HG03460 (cell line): ENCODE results near the gene GLCE.

Source experiments
- ATAC-seq: cut with Tn5 transposase; IDR thresholded peaks from one replicate; pipeline ENCODE4 v1.9.1; 2021; ENCODE audit not compliant: unreplicated experiment

Gene GLCE

DNA sequence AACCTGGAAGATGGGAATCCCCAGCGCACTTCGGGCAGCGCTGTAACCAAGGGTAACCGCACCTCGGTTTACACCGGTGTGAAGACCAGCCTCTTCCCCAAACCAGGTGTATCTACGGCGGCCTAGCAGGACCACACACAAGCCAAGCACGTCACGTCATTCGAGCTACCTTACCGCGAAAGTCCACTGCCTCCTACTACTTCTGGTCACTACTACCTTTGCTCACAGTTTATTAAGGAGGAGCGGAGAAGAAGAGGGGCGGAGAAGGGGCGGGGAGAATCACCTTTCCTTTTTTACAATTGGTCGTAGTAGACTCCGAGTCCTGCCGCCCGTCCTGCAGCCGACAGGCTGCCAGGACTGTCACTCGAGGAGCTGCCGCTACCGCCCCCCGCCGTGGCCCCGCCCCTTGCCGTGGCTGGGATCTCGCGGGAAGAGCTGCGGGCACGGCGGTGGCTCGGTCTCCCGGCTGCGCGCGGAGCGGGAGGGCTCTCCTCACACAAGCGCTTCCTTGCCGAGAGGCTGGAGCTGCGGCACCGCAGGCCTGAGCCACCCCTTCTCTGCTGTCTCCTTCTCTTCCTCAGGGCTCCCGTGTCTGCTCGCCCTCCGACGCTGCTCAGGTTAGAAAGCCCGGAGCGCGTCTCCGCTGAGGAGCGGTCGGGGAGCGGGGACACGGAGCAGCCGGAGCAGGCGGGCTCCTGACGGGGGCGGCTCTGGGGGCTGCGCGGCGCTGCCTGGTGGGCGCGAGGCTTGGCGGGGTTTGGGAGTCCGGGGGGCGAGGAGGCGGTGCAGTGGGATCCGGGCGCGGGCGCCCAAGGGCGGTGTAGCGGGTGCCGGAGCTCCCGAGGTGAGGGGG, at the start of gene GLCE:
TSS of gene GLCE (plus strand) at position 495 of the 853 bp plus-strand sequence. CDS start 95,172 bp downstream, outside the sequence.
- ATAC-seq = peak; percentile 93

DNA sequence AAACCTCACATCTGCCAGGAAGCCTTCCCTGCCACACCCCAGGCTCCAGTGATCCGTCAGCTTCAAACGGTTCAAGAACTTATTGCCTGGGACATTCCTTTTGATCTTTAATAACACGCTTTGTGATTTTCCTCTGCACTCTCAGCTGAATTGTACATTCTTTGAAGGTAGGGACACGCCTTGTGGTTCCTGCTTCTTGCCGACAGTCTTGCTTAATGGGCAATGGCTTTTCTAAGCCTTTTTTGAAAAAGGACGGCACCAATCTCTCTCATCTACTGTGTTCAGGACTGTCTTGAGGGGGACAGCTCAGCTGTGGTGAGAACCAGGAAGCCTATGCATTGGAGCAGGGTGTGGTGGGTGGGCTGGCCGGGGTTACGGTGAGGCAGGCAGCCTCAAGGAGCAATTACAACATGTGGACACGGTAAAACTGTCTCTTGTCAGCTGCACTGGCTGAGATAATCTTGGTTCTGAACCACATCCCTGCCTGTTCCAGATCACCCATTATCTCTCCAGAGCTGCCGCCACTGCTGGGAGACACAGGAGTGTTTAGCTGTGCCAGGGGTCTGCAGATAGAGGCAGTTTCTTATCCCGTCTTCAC, 46.0 kb upstream of the GLCE start:
- ATAC-seq = no peak

DNA sequence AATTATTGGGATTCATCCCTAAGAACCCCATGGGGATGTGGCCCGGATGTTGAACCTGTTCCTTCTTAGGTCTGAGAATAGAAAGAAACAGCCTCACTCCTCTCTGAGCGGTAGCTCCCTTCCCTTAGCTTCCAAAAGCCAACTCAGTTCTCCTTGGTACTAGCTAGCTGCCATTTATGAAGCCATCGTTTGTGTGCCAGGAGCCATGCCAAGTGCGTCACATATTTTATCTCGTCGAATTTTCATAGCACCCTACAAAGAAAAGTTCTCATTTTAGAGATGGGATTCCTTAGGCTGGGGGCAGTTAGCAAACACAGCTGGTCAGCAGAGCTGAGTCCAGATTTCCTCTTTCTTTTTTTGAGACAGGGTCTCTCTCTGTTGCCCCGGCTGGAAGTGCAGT, 45.4 kb upstream of the GLCE start:
- ATAC-seq = no peak

DNA sequence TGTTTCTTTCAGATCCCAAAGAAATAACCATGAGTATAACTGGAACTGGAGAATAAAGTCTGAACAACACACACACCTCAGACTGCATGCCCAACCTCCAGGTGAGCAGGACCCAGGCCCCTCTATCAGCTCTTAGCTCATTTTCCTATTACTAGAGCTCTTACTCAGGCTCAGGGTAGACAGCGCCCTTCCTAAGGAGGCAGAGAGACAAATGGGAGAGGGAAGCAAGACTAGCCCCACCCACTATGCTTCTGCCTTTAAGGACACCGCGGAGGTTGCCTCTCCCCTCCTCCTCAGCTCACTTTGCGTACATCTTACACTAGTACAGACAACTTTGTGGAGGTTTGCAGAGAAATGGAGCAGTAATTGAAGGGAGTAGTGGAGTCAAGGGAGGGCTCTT, 44.0 kb upstream of the GLCE start:
- no peak for ATAC-seq

DNA sequence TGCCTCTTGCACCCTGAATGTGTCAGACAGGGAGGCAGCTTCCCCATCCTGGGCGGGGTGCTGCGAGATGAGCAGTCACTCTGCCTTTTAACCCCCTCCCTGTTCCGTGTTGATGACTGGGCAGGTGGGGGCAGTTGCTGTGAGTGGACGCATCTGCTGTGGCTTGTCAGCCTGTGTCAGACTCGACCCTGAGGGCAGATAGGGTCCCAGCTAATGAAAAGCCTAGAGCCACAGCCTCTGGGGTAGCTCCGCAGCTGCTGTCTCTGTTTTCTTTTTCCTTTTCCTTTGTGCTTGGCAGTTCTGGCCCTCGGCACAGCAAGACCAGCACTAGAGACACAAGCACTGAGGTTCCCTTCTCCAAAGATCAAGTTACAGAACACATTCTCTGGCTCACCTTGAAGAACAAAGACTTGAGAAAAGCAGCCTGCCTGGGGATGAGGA, 43.0 kb upstream of the GLCE start:
- no peak for ATAC-seq

DNA sequence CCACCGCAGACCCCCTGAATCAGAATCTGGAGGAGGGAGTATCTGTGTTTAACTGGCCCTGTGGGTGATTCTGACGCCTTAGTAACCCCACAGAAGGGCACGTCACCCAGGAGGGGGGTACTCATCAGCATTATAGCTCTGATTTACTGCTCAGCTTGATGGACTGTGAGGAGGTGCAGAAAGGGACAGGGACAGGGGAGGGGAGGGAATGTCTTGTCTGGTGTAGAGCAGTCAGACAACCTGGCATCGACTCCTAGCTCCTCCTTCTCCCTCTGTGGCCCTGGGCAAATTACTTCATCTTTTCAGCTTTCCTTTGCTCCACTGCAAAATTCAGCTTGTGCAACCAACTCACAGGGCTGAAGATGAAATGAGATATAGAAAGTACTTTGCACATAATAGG, 42.3 kb upstream of the GLCE start:
- ATAC-seq = no peak

DNA sequence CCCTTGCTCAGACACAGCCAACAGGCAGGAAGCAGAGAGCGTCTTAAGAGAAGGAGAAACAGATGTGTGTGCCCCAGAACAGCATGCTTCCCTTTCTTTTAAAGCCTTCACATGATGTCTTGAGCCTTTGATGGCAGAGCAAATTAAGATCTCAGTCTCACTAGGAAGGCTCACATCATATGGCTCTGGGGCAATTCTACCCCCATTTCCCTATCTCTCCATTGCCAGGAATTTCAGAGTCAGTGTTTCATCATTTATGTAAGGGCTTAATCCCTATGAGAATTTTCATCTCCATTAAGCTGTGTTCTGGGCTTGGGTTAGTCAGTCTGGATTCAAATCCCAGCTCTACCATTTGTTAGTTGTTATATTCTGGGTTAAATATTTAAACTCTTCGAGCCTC, 41.4 kb upstream of the GLCE start:
- no peak for ATAC-seq

DNA sequence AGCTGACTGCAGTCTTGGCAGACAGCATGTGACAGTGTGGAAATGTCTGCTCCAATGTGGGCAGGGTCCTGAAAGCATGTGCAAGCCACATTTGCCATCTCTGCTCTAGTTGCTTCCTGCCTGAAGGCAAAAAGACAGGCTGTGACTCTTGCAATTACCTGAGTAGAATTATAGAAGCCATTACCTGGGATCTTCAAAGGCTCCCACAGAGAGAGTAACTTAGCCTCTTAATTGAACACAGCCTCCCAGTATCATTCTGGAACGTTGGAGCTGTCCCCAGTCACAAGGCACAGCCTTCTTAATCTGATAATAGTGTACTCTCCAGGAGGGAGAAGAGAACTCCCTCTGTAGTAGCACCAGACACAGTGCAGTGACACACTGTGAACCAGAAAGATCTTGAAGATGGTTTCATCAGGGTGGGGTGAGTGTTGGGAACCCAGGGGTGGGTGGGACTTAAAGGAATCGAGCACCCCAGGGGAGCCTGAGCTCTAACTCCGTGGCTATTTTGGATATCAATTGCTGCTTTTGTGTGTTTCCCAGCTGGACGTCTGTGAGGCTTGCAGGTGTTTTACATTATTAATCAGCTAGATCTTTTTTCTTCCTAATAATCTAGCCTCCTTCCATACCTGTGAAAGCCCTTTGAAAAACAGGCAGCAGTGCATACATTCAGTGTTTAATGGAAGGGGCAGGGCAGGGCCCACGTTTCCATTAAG, 40.6 kb upstream of the GLCE start:
- no peak for ATAC-seq

DNA sequence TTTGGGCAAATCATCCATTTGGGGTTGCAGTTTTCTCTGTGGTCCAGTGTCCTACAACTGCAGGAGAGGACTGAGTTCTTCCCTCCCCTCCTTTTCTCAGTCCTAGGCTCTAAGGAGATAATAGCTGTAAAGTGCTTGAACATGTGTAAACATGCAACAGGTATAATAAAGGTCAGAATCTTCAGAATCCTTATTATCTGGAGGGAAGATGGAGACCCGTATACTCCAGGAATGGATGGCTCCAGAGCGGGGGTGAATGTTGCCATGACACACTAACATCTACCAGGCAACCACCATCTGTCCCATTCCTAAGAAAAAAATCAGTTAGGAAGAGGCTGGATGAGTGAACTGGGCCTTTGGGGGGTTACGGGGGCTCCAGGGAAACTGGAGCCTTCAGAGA, 39.7 kb upstream of the GLCE start:
- no peak for ATAC-seq

DNA sequence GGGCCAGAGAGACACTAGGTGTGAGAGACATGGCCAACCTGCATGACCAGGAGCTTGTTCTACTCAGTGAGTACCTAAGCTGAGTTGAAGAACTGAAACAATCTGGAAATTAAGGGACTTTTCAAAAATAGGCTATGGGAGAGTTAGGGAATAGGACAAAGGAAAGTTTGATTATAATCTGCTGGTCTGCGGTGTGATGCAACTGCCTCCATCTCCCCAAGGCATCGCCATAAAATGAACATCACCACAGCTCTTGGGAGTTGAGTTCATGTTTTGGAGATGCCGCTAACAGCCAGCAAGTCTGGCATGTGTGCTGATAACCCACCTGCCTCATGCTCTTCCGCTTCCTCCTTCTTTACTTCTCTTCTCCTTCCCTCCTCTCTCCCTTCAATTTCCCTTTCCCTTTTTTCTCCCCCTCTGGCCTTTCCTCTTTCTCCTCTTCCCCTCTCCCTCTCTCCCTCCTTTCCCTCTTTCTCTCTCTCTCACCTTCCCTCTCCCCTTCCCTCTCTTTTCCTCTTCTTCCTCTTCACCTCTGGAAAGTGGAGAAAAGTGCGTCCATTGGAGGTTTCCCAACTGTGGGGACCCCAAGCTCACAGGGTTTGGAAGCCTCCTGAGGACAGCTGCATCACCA, 39.1 kb upstream of the GLCE start:
- no peak for ATAC-seq

DNA sequence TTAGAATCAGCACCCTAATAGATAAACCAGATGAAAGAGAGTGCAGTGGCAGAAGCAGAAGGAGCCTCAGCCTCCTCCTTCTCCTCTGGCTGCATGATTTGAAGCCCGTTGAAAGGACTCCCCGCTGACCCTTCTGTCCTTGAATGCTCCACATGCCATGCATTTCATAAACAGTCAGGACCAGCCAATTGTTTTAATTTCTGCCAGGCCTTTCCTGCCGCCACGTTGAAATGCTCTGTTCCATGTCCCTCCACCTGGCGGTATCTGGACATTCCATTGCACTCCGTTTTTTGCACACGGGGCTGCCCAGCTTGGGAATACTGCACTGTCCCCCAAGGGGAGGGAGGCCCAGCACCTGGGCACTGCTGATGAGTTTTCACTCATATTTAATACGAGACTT, 35.2 kb upstream of the GLCE start:
- ATAC-seq = no peak

DNA sequence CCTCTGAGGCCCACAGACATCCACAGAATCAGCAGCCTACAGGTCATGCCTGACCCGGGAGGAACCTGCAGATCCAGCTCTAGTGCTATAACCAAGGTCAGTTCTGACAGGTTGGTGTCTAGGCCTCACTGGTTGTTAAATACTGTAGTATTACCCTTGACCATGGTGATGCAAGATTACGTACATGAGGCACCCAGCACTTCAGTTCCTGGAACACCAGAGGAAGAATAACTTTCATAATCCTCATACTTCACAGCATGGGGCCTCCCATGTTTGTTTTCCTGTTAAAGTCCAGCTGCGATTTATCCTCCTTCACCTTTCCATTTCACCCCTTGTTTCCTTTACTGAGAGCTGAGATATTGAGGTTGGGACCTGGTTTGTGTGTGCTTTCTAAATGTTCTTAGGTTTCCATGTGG, 34.4 kb upstream of the GLCE start:
- no peak for ATAC-seq

DNA sequence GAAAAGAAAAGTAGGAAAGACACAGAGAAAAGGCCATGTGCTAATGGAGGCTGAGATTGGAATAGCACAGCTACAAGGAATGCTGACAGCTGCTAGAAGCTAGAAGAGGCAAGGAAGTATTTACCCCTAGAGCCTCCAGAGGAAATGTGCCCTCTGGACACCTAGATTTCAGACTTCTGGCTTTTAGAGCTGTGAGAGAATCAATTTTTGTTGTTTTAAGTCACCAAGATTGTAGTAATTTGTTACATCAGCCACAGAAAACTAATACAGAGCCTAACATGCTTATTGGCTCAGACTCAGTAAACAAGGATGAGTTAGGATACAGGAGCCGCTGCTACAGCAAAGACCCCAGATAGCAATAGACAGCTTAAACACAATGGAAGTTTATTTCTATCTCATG, 33.1 kb upstream of the GLCE start:
- no peak for ATAC-seq

DNA sequence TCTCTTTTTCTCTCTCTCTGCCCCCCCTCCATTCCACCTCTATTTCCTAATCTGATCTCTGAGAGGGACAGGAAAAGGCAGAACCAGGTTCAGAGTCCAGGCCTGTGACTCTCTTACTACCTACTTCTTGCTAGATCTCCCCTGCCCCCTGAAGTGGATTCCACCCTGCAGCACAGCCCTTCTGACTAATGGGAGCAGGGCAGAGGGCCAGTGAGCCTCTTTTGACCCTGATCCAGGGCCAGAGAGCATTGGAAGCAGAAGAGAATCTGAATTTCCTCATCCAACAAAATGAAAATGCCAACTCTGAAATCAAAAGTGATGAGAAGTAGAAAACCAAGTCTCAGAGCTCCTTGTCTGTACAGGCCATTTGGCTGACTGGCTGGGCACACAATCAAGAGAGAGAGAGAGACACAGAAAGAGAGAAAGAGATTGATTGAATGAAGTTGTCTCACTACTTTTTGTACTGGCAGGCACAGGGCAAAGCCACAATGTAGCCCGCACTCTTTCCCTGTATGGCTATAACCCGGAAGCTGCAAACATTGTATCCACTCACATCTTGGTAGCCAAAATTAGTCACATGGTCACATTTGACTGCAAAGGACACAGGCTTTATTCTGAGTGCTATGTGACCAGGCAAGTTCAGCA, 31.6 kb upstream of the GLCE start:
- no peak for ATAC-seq

DNA sequence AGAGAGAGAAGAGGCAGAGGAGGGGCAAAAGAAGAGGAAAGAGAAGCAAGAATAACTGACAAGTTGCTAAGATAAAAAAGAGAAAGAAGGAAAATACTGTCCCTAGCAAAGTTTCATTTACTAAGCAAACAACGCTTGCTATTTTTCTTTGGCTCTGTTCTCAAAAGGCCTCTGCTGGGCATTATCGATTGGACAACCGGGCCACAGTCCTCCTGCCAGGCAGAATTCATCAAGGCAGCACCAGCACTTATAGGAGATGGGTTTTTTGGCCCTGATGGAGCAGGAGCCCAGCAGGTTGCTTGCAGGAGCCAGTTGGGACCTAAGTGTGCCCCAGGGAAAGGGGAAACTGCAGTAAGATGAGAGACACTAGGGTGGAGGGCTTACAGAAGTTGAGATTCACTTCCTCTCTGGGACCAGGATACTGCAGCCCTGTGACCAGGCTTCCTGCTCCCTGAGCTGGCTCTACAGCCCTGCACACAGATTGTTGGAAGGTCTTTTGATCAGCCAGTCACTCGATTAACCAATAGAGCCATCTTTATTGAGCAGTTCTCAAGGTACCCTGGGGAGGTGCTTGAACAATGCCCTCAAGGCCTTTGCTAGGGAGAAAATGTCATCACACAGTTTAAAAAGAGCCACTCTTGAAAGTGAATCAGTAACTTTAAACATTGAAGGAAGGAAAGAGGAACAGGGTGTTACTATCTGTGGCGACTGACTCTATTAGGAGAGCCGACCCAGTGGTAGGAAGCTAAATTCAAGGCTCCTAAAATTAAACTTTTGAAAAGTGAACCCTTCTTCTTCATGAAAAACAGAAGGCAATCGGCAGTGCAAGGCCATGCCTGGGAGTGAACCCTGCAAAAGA, 28.8 kb upstream of the GLCE start:
- ATAC-seq = no peak

DNA sequence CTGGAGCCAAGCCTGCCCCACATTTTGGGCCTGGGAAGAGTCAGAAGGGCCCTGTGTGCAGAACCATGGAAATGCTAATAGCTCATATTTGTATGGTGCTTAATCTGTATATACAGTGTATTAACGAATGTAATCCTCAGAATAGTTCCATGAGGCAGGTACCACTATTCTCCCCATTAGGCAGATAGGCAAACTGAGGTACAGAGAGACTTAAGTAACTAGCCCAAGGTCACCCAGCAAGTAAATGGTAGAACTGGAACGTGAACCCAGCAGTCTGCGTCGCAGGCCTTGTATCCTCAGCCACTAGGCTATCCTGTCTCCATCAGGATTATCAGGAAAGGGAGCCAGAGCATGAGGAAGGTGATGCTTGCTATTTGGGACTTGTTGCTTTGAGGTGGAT, 28.0 kb upstream of the GLCE start:
- no peak for ATAC-seq

DNA sequence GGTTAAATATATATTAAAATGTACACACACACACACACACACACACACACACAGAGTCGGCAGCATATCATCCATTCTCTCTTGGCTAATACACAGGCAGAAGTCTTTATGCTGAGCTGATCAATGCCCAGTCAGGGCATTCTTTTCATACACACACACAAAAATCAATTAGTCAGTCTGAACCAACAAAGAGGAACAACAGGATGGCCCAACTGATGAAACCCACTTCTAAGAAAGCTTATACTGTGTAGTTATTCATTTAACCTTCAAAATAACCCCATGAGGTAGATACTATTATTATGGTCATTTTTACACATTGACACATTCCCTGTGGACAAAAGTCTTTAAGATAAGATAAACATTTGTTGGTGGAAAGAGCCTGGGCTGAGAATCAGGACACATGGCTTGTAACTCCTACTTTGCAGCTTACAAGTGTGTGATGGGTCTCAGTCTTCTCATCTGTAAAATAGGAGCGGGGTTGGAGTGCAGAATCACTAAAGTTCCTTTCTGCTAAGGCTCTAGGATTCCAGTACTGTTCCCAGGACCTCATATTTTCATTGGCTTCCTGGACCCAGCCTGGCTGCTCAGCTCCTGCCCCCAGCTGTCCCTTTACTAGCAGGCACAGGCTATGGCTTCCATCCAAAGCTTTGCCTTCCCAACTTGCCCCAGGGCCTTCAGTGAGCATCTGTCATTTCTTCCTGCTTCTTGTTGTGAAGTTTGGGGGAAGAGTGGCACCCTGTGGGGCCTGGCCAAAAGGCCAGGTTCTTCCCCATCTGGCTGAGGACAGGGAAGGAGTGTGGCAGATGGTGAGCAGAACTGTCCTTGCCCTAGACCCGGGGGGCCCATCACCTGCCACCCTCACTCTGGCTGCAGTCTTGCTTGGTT, 27.2 kb upstream of the GLCE start:
- ATAC-seq = no peak

DNA sequence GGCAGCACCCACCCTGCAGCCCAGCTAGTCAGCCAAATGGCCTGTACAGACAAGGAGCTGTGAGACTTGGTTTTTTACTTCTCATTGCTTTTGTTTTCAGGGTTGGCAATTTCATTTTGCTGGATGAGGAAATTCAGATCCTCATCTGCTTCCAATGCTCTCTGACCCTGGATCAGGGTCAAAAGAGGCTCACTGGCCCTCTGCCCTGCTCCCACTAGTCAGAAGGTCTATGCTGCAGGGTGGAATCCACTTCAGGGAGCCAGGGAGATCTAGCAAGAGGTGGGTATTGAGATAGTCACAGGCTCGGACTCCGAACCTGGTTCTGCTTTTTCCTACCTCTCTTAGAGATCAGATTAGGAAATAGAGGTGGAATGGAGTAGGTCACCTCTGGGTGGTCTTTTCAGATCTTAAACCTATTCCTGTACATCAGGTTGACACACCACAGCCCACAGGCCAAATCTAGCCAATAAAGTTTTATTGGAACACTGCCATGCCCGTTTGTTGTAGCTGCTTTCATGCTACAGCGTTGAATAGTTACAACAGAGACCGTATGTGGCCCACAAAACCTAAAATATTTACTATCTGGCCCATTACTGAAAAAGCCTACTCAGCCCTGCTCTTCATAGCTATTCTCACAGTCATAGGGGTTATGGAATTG, 26.4 kb upstream of the GLCE start:
- ATAC-seq = no peak

DNA sequence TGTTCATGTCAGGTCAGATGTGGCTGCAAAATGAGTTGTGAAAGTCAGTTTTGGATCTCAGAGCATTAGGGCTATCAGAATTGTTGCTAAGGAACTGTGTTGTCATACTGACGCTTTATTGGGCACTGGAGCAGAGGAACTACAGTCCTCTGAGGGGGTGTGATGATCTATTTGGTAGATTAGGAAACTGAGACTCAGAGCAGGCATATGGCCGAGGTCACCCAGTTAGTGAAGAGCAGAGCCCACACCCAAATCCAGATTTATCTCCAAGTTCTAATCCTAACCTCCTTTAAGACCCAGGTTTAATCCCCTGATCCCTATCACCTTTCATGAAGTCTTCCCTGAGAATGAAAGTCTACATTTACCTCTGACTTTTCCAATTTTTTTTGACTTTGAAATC, 25.6 kb upstream of the GLCE start:
- no peak for ATAC-seq
